HFFc6 (cell line): ENCODE data around the gene DZANK1. TPM values are rescaled to one million over a fixed set of nuclear protein-coding genes. Genes with fewer than 3 reads are reported as not detected.

ENCODE experiments used
- DNase-seq: peaks from one replicate; pipeline ENCODE4 v3.0.0-alpha.2; 2018
- H3K27ac Mint-ChIP-seq: 2 replicates; pipeline ENCODE4 v1.8.0; 2020; ENCODE audit warnings: mild to moderate bottlenecking, mixed read lengths
- H3K27me3 Mint-ChIP-seq: 2 replicates; pipeline ENCODE4 v1.8.0; 2021; ENCODE audit warnings: mild to moderate bottlenecking, moderate library complexity, mixed read lengths; ENCODE audit not compliant: insufficient read depth
- H3K36me3 Mint-ChIP-seq: 2 replicates; pipeline ENCODE4 v1.8.0; 2021; ENCODE audit warnings: low read depth, mixed read lengths
- H3K4me1 Mint-ChIP-seq: 2 replicates; pipeline ENCODE4 v1.8.0; 2020; ENCODE audit warnings: low read depth, mixed read lengths
- H3K4me3 Mint-ChIP-seq: 2 replicates; pipeline ENCODE4 v1.8.0; 2020; ENCODE audit warnings: mild to moderate bottlenecking, moderate library complexity, mixed read lengths
- H3K9me3 Mint-ChIP-seq: 2 replicates; pipeline ENCODE4 v1.8.0; 2020; ENCODE audit warnings: mild to moderate bottlenecking, mixed read lengths
- CTCF ChIP-seq: fragments of 200-600 bp; sonication (generic); IDR thresholded peaks from 2 replicates; pipeline ENCODE4 v1.5.0; 2021; ENCODE audit warnings: antibody characterized with exemption, mild to moderate bottlenecking
- total RNA-seq, 6 experiments: library from RNA; stranded (reverse); fragmentation: NEBNext Ultra II Directional; extraction: Animal tissue kit (Norgen Biotek cat#: 25700); gene quantifications; 2 replicates in 1 of 6; 3 replicates in 5 of 6; pipeline ENCODE4 v1.2.3, GENCODE V29; 2021

DZANK1 gene
- total RNA-seq, 6 experiments from 2014 or later, result 1.1 to 1.6 (median 1.5) TPM

GRCh38 chr20:18440403-18440802 lies 26.4 kb downstream of the DZANK1 start:
- Mint-ChIP-seq H3K4me3 (no peak overlapping the region), H3K27ac (no peak overlapping the region), H3K27me3 (no peaks in the 10 kb centered on the region), H3K9me3 (no peaks in the 10 kb centered on the region), H3K4me1 (peaks cover 17% of the 10 kb centered on the region), H3K36me3 (no peaks in the 10 kb centered on the region)
- no peak for DNase-seq
- no peak for TF ChIP-seq CTCF

GRCh38 chr20:18436847-18437246 lies 30.0 kb downstream of the DZANK1 start:
- no peaks in the 10 kb centered on the region for H3K9me3 Mint-ChIP-seq
- H3K4me3 Mint-ChIP-seq, result no peak overlapping the region
- H3K4me1 Mint-ChIP-seq, result no peaks in the 10 kb centered on the region
- no peak for DNase-seq
- no peaks in the 10 kb centered on the region for H3K27me3 Mint-ChIP-seq
- no peaks in the 10 kb centered on the region for H3K36me3 Mint-ChIP-seq
- TF ChIP-seq CTCF, result no peak
- no peak overlapping the region for H3K27ac Mint-ChIP-seq

- H3K4me1 Mint-ChIP-seq, result peaks cover 11% of the 10 kb centered on the region
- no peaks in the 10 kb centered on the region for H3K9me3 Mint-ChIP-seq
- H3K27ac Mint-ChIP-seq, result no peak overlapping the region
- TF ChIP-seq CTCF, result no peak
- H3K4me3 Mint-ChIP-seq, result no peak overlapping the region
- no peaks in the 10 kb centered on the region for H3K36me3 Mint-ChIP-seq
- H3K27me3 Mint-ChIP-seq, result no peaks in the 10 kb centered on the region
- no peak for DNase-seq
Observed at GRCh38 chr20:18431206-18431605, 35.6 kb downstream of the DZANK1 start.

- no peak overlapping the region for H3K27ac Mint-ChIP-seq
- peaks cover 11% of the 10 kb centered on the region for H3K4me1 Mint-ChIP-seq
- no peak for TF ChIP-seq CTCF
- DNase-seq, result no peak
- H3K36me3 Mint-ChIP-seq, result no peaks in the 10 kb centered on the region
- H3K9me3 Mint-ChIP-seq, result no peaks in the 10 kb centered on the region
- no peaks in the 10 kb centered on the region for H3K27me3 Mint-ChIP-seq
- H3K4me3 Mint-ChIP-seq, result no peak overlapping the region
Observed at GRCh38 chr20:18430172-18430826, 36.5 kb downstream of the DZANK1 start.

- no peak overlapping the region for H3K27ac Mint-ChIP-seq
- no peak for TF ChIP-seq CTCF
- DNase-seq, result no peak
- H3K27me3 Mint-ChIP-seq, result no peaks in the 10 kb centered on the region
- H3K36me3 Mint-ChIP-seq, result no peaks in the 10 kb centered on the region
- H3K9me3 Mint-ChIP-seq, result no peaks in the 10 kb centered on the region
- H3K4me3 Mint-ChIP-seq, result no peak overlapping the region
- H3K4me1 Mint-ChIP-seq, result peaks cover 11% of the 10 kb centered on the region
Observed at GRCh38 chr20:18428490-18429173, 38.2 kb downstream of the DZANK1 start.
